Sigmoid colon (tissue), 7 donors: ENCODE data around the gene SH3RF2. TPM values are rescaled to one million over a fixed set of nuclear protein-coding genes. Genes with fewer than 3 reads are reported as not detected.

Experiments
- DNase-seq: peaks from one replicate; pipeline ENCODE4 v3.0.0-alpha.2; 2019
- H3K27ac ChIP-seq, 4 donors: fragments of 200-600 bp; sonication (generic); one replicate each; pipeline ENCODE4 v1.5.1; 2016 to 2019; ENCODE audit warnings: mild to moderate bottlenecking in 1 of 4
- H3K27me3 ChIP-seq, 3 donors: fragments of 200-600 bp; sonication (generic); one replicate each; pipeline ENCODE4 v1.5.1; 2019; ENCODE audit warnings: mild to moderate bottlenecking in 1 of 3
- H3K36me3 ChIP-seq, 4 donors: fragments of 200-600 bp; sonication (generic); one replicate each; pipeline ENCODE4 v1.5.1; 2016 to 2019
- H3K4me1 ChIP-seq, 4 donors: fragments of 200-600 bp; sonication (generic); one replicate each; pipeline ENCODE4 v1.5.1; 2017 to 2019
- H3K4me3 ChIP-seq, 4 donors: fragments of 200-600 bp; sonication (generic); one replicate each; pipeline ENCODE4 v1.5.1; 2017 to 2019; ENCODE audit warnings: mild to moderate bottlenecking in 2 of 4, moderate library complexity in 1 of 4
- H3K9me3 ChIP-seq, 4 donors: fragments of 200-600 bp in 3 of 4; sonication (generic) in 3 of 4; one replicate each; pipeline versions ENCODE4 v1.5.1 to v1.6.1; 2013 to 2019
- EP300 ChIP-seq, 4 donors: sonication (generic); formaldehyde crosslinking; IDR thresholded peaks; one replicate each; pipeline ENCODE4 v1.6.1; 2017; ENCODE audit warnings: antibody characterized with exemption in 4 of 4
- POLR2A ChIP-seq, 2 donors: fragments of 450-650 bp; IDR thresholded peaks; one replicate each; pipeline ENCODE4 v1.6.1; 2016; ENCODE audit warnings: antibody characterized with exemption in 2 of 2, mild to moderate bottlenecking in 2 of 2, moderate library complexity in 2 of 2
- POLR2AphosphoS5 ChIP-seq, 4 donors: sonication (generic); formaldehyde crosslinking; IDR thresholded peaks; one replicate each; pipeline ENCODE4 v1.6.1; 2017; ENCODE audit warnings: antibody characterized with exemption in 4 of 4
- WGBS, 2 donors: extraction: QIAGEN DNeasy Blood & Tissue Kit; methylation state at CpG; one replicate each; pipeline ENCODE4 v1.1.7; 2013; 5-methylcytosine and 5-hydroxymethylcytosine counted together
- intact Hi-C: fragments of 100-400 bp; cut with DNase I; formaldehyde crosslinking; loops from one replicate; pipeline ENCODE4 v1.15.1; 2023
- polyA plus RNA-seq, 3 donors: library from polyadenylated mRNA; stranded (reverse); fragments of 200-250 nt; gene quantifications; one replicate each; pipeline ENCODE4 v1.2.3, GENCODE V29; 2013
- total RNA-seq, 4 donors: library from RNA; depleted of rRNA; stranded (reverse); fragments of >200 nt; gene quantifications; one replicate each; pipeline ENCODE4 v1.1.0, GENCODE V29; 2016
- TF ChIP-seq, protein P1 (sequence below), 4 experiments: fragments of 450-650 bp in 3 of 4; fragments of 200-600 bp in 1 of 4; IDR thresholded peaks; one replicate each; pipeline ENCODE4 v1.5.1; 2016 to 2019; ENCODE audit warnings: antibody characterized with exemption in 4 of 4, mild to moderate bottlenecking in 3 of 4, moderate library complexity in 2 of 4
- donor health status: healthy with polysubstance abuse.
- donor health status: Bipolar disorder and iron deficiency.
- donor health status: healthy.

The SH3RF2 gene
- total and polyA plus RNA-seq, 7 donors, result 0.28 to 37.9 (median 1.4) TPM

DNA sequence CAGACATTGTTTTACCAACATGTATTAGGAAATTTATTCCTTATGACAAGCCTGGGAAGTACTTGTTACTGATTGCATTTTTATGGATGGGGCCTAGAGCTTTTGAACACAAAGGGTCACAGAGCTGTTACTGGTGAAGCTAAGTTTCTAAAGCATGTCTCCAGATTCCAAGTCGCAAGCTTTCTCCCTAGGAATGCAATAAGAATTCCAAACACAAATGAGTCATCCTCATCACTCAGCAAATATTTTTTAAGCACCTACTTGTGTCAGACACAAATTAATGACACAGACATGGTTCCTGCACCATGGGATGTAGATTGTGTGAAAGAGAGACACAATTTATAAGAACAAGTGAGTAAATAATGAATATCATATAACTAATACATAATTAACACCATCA is 11.0 kb upstream of the SH3RF2 start:
- peak overlapping the region in 3 of 4 donors; percentile 0 to 69 (median 25) for H3K27ac ChIP-seq
- H3K36me3 ChIP-seq, result no peaks in the 10 kb centered on the region
- no peak for DNase-seq
- H3K9me3 ChIP-seq, result no peaks in the 10 kb centered on the region
- WGBS, 2 donors, result 44 to 78% methylated on average over 1 of the region's 1 CpG
- TF ChIP-seq POLR2AphosphoS5 (IDR thresholded peaks at IDR 0.05), result no peak
- no peak for TF ChIP-seq POLR2A (IDR thresholded peaks at IDR 0.05)
- TF ChIP-seq, protein P1, sequence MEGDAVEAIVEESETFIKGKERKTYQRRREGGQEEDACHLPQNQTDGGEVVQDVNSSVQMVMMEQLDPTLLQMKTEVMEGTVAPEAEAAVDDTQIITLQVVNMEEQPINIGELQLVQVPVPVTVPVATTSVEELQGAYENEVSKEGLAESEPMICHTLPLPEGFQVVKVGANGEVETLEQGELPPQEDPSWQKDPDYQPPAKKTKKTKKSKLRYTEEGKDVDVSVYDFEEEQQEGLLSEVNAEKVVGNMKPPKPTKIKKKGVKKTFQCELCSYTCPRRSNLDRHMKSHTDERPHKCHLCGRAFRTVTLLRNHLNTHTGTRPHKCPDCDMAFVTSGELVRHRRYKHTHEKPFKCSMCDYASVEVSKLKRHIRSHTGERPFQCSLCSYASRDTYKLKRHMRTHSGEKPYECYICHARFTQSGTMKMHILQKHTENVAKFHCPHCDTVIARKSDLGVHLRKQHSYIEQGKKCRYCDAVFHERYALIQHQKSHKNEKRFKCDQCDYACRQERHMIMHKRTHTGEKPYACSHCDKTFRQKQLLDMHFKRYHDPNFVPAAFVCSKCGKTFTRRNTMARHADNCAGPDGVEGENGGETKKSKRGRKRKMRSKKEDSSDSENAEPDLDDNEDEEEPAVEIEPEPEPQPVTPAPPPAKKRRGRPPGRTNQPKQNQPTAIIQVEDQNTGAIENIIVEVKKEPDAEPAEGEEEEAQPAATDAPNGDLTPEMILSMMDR (IDR thresholded peaks at IDR 0.05), result no peak
- no peak for TF ChIP-seq EP300 (IDR thresholded peaks at IDR 0.05)
- intact Hi-C loops, result no loop called here
- no peak overlapping the region for H3K4me3 ChIP-seq
- H3K4me1 ChIP-seq, result peaks cover 0 to 17% (median 8%) of the 10 kb centered on the region in 4 donors
- no peaks in the 10 kb centered on the region for H3K27me3 ChIP-seq

DNA sequence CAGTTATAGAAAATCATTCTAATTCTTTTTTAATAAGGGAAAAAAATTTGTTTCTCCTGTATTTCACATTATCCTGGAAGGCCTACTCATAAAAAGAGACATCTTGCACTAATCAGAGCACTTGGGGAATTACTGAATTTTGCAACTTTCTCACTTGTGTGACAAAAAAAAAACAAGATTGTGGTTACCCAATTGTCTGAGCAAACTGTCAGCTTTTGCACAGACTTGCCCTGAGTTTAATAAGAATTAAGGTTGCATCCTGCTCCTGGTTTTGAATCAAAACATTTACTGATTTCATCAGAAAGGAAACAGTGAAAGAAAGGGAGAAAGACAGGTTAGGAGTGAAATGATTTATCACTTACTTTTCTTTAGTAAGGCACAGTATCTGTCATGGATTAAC is 10.6 kb upstream of the SH3RF2 start:
- H3K36me3 ChIP-seq, result no peaks in the 10 kb centered on the region
- peaks cover 0 to 17% (median 8%) of the 10 kb centered on the region in 4 donors for H3K4me1 ChIP-seq
- H3K4me3 ChIP-seq, result no peak overlapping the region
- TF ChIP-seq POLR2AphosphoS5 (IDR thresholded peaks at IDR 0.05), result no peak
- no peak for TF ChIP-seq EP300 (IDR thresholded peaks at IDR 0.05)
- TF ChIP-seq POLR2A (IDR thresholded peaks at IDR 0.05), result no peak
- TF ChIP-seq, protein P1 (IDR thresholded peaks at IDR 0.05), result no peak
- H3K27me3 ChIP-seq, result no peaks in the 10 kb centered on the region
- intact Hi-C loops, result no loop called here
- peak overlapping the region in 2 of 4 donors; percentile 0 to 69 for H3K27ac ChIP-seq
- no peaks in the 10 kb centered on the region for H3K9me3 ChIP-seq
- no peak for DNase-seq

DNA sequence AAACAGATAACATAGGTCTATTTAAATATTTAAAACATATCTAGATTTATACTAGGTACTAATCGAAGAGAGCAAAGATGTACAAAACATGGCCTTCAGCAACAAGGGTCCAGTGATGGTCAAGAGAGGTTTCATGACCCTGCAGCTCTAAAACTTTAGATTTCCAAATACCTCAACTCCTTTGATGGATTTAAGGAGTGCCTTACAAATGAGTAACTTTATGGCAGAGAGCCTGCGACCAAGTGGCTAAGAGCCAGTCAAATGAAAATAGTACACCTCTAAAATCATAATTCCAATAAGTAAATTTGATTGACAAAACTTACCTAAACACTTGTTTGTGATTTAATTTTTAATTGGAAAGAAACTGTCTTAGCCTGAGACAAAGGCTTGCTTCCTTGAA is 4.7 kb upstream of the SH3RF2 start:
- no peak for DNase-seq
- Histone ChIP-seq H3K27ac (no peak overlapping the region), H3K4me1 (peaks cover 0 to 15% (median 6%) of the 10 kb centered on the region in 4 donors), H3K9me3 (no peaks in the 10 kb centered on the region), H3K4me3 (no peak overlapping the region), H3K27me3 (no peaks in the 10 kb centered on the region), H3K36me3 (no peaks in the 10 kb centered on the region)
- WGBS, 2 donors, result 29 to 69% methylated on average over 2 of the region's 2 CpGs
- intact Hi-C loops, result no loop called here
- TF ChIP-seq POLR2AphosphoS5 (IDR thresholded peaks at IDR 0.05), result no peak
- TF ChIP-seq, protein P1 (IDR thresholded peaks at IDR 0.05), result no peak
- no peak for TF ChIP-seq EP300 (IDR thresholded peaks at IDR 0.05)
- TF ChIP-seq POLR2A (IDR thresholded peaks at IDR 0.05), result no peak

DNA sequence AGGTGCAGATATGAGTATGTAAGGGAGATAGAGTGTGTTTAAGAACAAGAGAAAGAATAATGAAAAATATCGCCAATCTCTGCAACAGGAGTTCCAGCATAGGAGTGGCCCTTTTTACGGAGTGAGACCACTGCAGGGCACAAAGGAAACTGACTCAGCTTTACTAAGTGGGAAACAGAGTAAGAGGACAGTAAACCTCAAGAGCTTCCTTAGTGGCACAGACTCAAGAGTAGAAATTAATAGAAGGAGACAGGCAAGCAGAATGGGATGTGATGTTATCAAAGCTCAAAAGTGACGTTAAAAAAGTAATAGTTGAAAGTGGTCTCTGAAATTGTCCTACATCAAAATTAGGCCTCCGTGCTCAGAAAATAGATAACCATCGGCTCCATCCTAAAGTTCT is 2.1 kb upstream of the SH3RF2 start:
- no peak for TF ChIP-seq POLR2AphosphoS5 (IDR thresholded peaks at IDR 0.05)
- peaks cover 0 to 17% (median 7%) of the 10 kb centered on the region in 4 donors for H3K4me1 ChIP-seq
- no peaks in the 10 kb centered on the region for H3K36me3 ChIP-seq
- intact Hi-C loops, result no loop called here
- no peak overlapping the region for H3K4me3 ChIP-seq
- H3K27ac ChIP-seq, result no peak overlapping the region
- no peaks in the 10 kb centered on the region for H3K9me3 ChIP-seq
- WGBS, 2 donors, result 79 to 88% methylated on average over 5 of the region's 5 CpGs
- no peaks in the 10 kb centered on the region for H3K27me3 ChIP-seq
- no peak for DNase-seq

DNA sequence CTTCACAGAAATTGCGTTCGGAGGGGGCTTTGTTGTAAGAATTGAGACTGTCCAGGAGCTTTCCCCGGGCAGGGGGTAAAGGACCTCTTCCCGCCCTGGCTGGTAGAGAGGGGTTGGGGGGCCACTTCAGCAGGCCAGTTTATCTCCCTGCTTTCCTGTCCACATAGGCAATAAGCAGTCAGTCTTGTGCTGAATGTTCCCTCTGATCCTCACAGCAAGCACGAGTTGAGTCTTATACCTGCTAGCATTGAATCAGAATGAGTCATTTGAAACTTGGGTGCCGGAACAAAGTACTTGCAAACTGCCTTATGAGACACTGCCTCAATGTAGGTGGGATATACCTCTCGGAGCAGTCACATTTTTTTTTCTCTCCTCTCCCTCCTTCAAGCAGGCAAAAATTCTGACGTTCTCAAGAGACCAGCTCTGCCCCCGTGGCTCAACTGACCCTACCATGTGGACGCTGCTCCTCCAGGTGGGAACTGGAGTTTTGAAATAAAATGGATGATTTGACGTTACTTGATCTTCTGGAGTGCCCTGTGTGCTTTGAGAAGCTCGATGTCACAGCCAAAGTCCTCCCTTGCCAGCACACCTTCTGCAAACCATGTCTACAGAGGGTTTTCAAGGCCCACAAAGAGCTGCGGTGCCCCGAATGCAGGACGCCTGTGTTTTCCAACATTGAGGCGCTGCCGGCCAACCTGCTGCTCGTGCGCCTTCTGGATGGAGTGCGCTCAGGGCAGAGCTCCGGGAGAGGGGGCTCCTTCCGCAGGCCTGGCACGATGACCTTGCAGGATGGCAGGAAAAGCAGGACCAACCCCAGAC is 1.3 kb downstream of the SH3RF2 start:
- no peak overlapping the region for H3K4me3 ChIP-seq
- TF ChIP-seq POLR2AphosphoS5 (IDR thresholded peaks at IDR 0.05) (no peak), EP300 (IDR thresholded peaks at IDR 0.05) (no peak), POLR2A (IDR thresholded peaks at IDR 0.05) (peak in 1 of 2 donors; percentile 22)
- TF ChIP-seq, protein P1 (IDR thresholded peaks at IDR 0.05), result no peak
- no peaks in the 10 kb centered on the region for H3K27me3 ChIP-seq
- H3K9me3 ChIP-seq, result no peaks in the 10 kb centered on the region
- H3K36me3 ChIP-seq, result no peaks in the 10 kb centered on the region
- no peak for DNase-seq
- H3K4me1 ChIP-seq, result peaks cover 0 to 17% (median 7%) of the 10 kb centered on the region in 4 donors
- intact Hi-C loops, result no loop called here
- 16 to 66% methylated on average over 23 of the region's 23 CpGs for WGBS, 2 donors
- peak overlapping the region in 2 of 4 donors; percentile 27 to 53 for H3K27ac ChIP-seq
